GM12878 (cell line): Measurements from ENCODE around the gene JKAMP.

ENCODE experiments used
- CEBPB ChIP-seq, 2 experiments: fragments of 150-350 bp in 1 of 2; IDR thresholded peaks; 2 replicates each; pipeline ENCODE4 v1.6.1; 2012 to 2014; ENCODE audit warnings: low read depth in 2 of 2, low read length in 2 of 2, borderline replicate concordance in 1 of 2, inconsistent platforms in 1 of 2
- CHD4 ChIP-seq: fragments of 200-600 bp; sonication (generic); IDR thresholded peaks from 2 replicates; pipeline ENCODE4 v1.6.1; 2016; ENCODE audit warnings: mild to moderate bottlenecking
- IKZF1 ChIP-seq: fragments of 450-650 bp; conservative IDR thresholded peaks from 2 replicates; pipeline ENCODE4 v1.6.1; 2017; ENCODE audit warnings: antibody characterized with exemption, mild to moderate bottlenecking
- JUNB ChIP-seq: IDR thresholded peaks from 2 replicates; pipeline ENCODE4 v1.6.1; 2016; ENCODE audit warnings: antibody characterized with exemption, mild to moderate bottlenecking
- KLF5 ChIP-seq: fragments of 450-650 bp; IDR thresholded peaks from 2 replicates; pipeline ENCODE4 v1.6.1; 2014; ENCODE audit warnings: mild to moderate bottlenecking; ENCODE audit not compliant: partially characterized antibody
- MEF2A ChIP-seq: IDR thresholded peaks from 2 replicates; pipeline ENCODE4 v1.6.1; 2011; ENCODE audit warnings: low read depth, mild to moderate bottlenecking, low read length, moderate library complexity; ENCODE audit not compliant: insufficient read depth
- REST ChIP-seq: IDR thresholded peaks from 2 replicates; pipeline ENCODE4 v1.6.1; 2012; ENCODE audit warnings: mild to moderate bottlenecking, low read depth, low read length
- SMC3 ChIP-seq: IDR thresholded peaks from 2 replicates; pipeline ENCODE4 v1.6.1; 2011; ENCODE audit warnings: low read length, improper control_type of control experiment, borderline replicate concordance
- ZZZ3 ChIP-seq: IDR thresholded peaks from 2 replicates; pipeline ENCODE4 v1.6.1; 2011; ENCODE audit warnings: low read depth; ENCODE audit not compliant: control insufficient read depth, insufficient read length

GRCh38 chr14:59507752-59508103, 23.4 kb downstream of the JKAMP start:
- no peak for TF ChIP-seq KLF5
- TF ChIP-seq MEF2A, result no peak
- no peak for TF ChIP-seq REST
- TF ChIP-seq JUNB, result no peak
- TF ChIP-seq IKZF1, result no peak
- no peak for TF ChIP-seq CHD4
- no peak for TF ChIP-seq ZZZ3
- TF ChIP-seq CEBPB (IDR thresholded peaks at IDR 0.05; ENCODE audit: borderline replicate concordance in 1 of 2, low read depth in 2 of 2, low read length in 2 of 2), result no peak
- no peak for TF ChIP-seq SMC3
